Measurements from ENCODE around the gene FOXF2. TPM values are rescaled to one million over a fixed set of nuclear protein-coding genes. Genes with fewer than 3 reads are reported as not detected.

The FOXF2 gene
- total and polyA plus RNA-seq, 2 experiments from 2014 or later: not detected

- TF ChIP-seq, protein P1, sequence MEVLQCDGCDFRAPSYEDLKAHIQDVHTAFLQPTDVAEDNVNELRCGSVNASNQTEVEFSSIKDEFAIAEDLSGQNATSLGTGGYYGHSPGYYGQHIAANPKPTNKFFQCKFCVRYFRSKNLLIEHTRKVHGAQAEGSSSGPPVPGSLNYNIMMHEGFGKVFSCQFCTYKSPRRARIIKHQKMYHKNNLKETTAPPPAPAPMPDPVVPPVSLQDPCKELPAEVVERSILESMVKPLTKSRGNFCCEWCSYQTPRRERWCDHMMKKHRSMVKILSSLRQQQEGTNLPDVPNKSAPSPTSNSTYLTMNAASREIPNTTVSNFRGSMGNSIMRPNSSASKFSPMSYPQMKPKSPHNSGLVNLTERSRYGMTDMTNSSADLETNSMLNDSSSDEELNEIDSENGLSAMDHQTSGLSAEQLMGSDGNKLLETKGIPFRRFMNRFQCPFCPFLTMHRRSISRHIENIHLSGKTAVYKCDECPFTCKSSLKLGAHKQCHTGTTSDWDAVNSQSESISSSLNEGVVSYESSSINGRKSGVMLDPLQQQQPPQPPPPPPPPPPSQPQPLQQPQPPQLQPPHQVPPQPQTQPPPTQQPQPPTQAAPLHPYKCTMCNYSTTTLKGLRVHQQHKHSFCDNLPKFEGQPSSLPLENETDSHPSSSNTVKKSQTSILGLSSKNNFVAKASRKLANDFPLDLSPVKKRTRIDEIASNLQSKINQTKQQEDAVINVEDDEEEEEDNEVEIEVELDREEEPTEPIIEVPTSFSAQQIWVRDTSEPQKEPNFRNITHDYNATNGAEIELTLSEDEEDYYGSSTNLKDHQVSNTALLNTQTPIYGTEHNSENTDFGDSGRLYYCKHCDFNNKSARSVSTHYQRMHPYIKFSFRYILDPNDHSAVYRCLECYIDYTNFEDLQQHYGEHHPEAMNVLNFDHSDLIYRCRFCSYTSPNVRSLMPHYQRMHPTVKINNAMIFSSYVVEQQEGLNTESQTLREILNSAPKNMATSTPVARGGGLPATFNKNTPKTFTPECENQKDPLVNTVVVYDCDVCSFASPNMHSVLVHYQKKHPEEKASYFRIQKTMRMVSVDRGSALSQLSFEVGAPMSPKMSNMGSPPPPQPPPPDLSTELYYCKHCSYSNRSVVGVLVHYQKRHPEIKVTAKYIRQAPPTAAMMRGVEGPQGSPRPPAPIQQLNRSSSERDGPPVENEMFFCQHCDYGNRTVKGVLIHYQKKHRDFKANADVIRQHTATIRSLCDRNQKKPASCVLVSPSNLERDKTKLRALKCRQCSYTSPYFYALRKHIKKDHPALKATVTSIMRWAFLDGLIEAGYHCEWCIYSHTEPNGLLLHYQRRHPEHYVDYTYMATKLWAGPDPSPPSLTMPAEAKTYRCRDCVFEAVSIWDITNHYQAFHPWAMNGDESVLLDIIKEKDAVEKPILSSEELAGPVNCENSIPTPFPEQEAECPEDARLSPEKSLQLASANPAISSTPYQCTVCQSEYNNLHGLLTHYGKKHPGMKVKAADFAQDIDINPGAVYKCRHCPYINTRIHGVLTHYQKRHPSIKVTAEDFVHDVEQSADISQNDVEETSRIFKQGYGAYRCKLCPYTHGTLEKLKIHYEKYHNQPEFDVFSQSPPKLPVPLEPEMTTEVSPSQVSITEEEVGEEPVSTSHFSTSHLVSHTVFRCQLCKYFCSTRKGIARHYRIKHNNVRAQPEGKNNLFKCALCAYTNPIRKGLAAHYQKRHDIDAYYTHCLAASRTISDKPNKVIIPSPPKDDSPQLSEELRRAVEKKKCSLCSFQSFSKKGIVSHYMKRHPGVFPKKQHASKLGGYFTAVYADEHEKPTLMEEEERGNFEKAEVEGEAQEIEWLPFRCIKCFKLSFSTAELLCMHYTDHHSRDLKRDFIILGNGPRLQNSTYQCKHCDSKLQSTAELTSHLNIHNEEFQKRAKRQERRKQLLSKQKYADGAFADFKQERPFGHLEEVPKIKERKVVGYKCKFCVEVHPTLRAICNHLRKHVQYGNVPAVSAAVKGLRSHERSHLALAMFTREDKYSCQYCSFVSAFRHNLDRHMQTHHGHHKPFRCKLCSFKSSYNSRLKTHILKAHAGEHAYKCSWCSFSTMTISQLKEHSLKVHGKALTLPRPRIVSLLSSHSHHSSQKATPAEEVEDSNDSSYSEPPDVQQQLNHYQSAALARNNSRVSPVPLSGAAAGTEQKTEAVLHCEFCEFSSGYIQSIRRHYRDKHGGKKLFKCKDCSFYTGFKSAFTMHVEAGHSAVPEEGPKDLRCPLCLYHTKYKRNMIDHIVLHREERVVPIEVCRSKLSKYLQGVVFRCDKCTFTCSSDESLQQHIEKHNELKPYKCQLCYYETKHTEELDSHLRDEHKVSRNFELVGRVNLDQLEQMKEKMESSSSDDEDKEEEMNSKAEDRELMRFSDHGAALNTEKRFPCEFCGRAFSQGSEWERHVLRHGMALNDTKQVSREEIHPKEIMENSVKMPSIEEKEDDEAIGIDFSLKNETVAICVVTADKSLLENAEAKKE (CRISPR knock-in tag; IDR thresholded peaks at IDR 0.05): no peak
These were observed 3.7 kb downstream of the FOXF2 start (continued) for GRCh38 chr6:1392813-1393640.

DNA sequence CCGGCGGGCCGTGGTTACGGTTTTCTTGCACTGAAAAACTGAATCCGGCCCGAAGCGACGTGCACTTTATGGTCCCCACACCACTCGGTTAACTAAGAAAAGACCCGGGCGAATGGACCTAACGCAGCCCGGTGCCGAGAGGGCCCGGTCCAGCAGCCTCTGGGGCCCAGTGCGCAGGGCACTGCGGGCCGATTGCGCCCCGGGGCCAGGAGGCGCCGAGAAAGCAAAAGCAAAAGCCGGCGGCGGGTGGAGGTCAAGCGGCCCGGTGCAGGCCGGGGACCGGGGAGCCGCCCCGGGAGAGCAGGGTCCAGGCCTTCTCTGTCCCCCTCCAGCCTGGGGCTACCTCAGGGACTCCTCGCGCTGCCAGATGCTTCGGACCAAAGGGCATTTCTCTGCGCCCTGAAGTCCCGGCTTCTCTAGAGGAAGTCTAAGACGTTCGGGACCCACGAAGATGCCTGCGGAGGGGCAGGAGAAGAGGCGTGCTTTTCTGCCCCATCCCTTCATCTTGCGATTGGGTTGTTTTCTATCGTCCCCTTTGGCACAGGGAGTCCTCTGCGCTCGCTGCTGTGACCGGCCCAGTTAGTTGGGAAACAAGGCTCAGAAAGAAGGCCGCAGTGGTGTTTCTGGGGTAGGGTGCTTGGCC, 4.4 kb downstream of the FOXF2 start:
- DNase-seq (ENCODE audit: low spot score) (peak; percentile 42), ATAC-seq (peak; percentile 7)
- Mint-ChIP-seq H3K36me3 (ENCODE audit: low read depth) (no peaks in the 10 kb centered on the region; the same call in 2 of the 3 replicates), H3K27me3 (ENCODE audit: insufficient read depth, low read depth, poor library complexity) (peaks cover 89% of the 10 kb centered on the region), H3K4me1 (peaks cover 32% of the 10 kb centered on the region), H3K4me3 (0 out of 3 replicates have a peak overlapping the region, but pooled peaks have one; percentile 29), H3K27ac (no peak overlapping the region), H3K9me3 (peaks cover 4% of the 10 kb centered on the region; the same call in 2 of the 3 replicates)
- Histone ChIP-seq H3K4me3 (peak overlapping the region; percentile 43), H3K27me3 (ENCODE audit: insufficient read depth) (peaks cover 94% of the 10 kb centered on the region), H3K9me2 (ENCODE audit: insufficient read depth) (no peaks in the 10 kb centered on the region), H3K79me2 (replicated peaks; ENCODE audit: insufficient read depth) (no peaks in the 10 kb centered on the region), H3K36me3 (ENCODE audit: insufficient read depth) (no peaks in the 10 kb centered on the region), H3K4me2 (peak overlapping the region; percentile 69), H2AFZ (no peak overlapping the region), H3K27ac (ENCODE audit: low read depth) (no peak overlapping the region), H3K4me1 (ENCODE audit: insufficient read depth) (peaks cover 9% of the 10 kb centered on the region; the same call in 1 of the 2 replicates), H4K20me1 (replicated peaks; ENCODE audit: insufficient read depth) (peaks cover 23% of the 10 kb centered on the region), H3F3A (replicated peaks; ENCODE audit: low read depth) (0 out of 2 replicates have a peak, but pooled peaks cover 3% of the 10 kb centered on the region)
- TF ChIP-seq JUNB (IDR thresholded peaks at IDR 0.05; ENCODE audit: unreplicated experiment) (no peak), EZH2 (IDR thresholded peaks at IDR 0.05; ENCODE audit: low read depth, unreplicated experiment) (peak; percentile 97), EZH2phosphoT487 (IDR thresholded peaks at IDR 0.05; ENCODE audit: unreplicated experiment) (peak; percentile 41)

Measured in GM23338 (cell line).